GM12878 (cell line): Measurements from ENCODE around the gene ATG9A. TPM values are rescaled to one million over a fixed set of nuclear protein-coding genes. Genes with fewer than 3 reads are reported as not detected.

Experiments
- ATAC-seq: fragments of 200-7000 bp; cut with Tn5 transposase; 3 replicates; pipeline ENCODE4 v1.9.1; 2020; ENCODE audit warnings: mild to moderate bottlenecking, moderate library complexity
- BruUV-seq: library from RNA; stranded (reverse); fragments of 400-500 nt; replicated peaks from 2 replicates; lab custom pipeline; 2021; lab: Mats Ljungman, UMichigan
- CTCF ChIA-PET: fragments of 300-600 bp; sonication (Branson Sonifier 250); formaldehyde crosslinking; extraction: SDS; loops from one replicate; lab custom pipeline; 2021; ENCODE audit warnings: inconsistent platforms; lab: Yijun Ruan, JAX
- POLR2A ChIA-PET: fragments of 350-600 bp; formaldehyde crosslinking; extraction: SDS; loops from one replicate; lab custom pipeline; 2021; ENCODE audit warnings: inconsistent platforms; lab: Charles Lee
- RAD21 ChIA-PET: fragments of 300-600 bp; sonication (Branson Sonifier 250); formaldehyde crosslinking; loops from one replicate; lab custom pipeline; 2023; ENCODE audit warnings: antibody characterized with exemption; ENCODE audit not compliant: unreplicated experiment; lab: Charles Lee
- SMC1A ChIA-PET: fragments of 300-600 bp; sonication (Branson Sonifier 250); formaldehyde crosslinking; loops from one replicate; lab custom pipeline; 2023; ENCODE audit not compliant: unreplicated experiment, uncharacterized antibody; lab: Charles Lee
- DNase-seq: peaks from one replicate; pipeline ENCODE4 v3.0.0-alpha.2; 2011; ENCODE audit warnings: low read depth, low spot score
- FAIRE-seq: peaks from 3 replicates; lab custom pipeline; 2011; peaks lifted over from hg19 to GRCh38; lab: Jason Lieb, UNC
- H2AFZ ChIP-seq: 2 replicates; pipeline ENCODE4 v1.6.0; 2011; ENCODE audit warnings: low read depth, low read length, control low read depth; ENCODE audit not compliant: control insufficient read depth
- H3K27ac ChIP-seq: 2 replicates; pipeline ENCODE4 v1.5.1; 2011; ENCODE audit warnings: control low read depth; ENCODE audit not compliant: control insufficient read depth, insufficient read depth
- H3K27me3 ChIP-seq, 2 experiments: replicated peaks in 1 of 2; 2 replicates each; pipeline versions ENCODE4 v1.6.0 to v1.6.1; 2011; ENCODE audit warnings: low read length in 1 of 2; ENCODE audit not compliant: control insufficient read depth in 2 of 2, insufficient read depth in 2 of 2
- H3K36me3 ChIP-seq, 2 experiments: 2 replicates each; pipeline ENCODE4 v1.5.1; 2011; ENCODE audit warnings: low read length in 1 of 2; ENCODE audit not compliant: control insufficient read depth in 2 of 2, insufficient read depth in 2 of 2
- H3K4me1 ChIP-seq: 2 replicates; pipeline ENCODE4 v1.6.1; 2011; ENCODE audit warnings: mild to moderate bottlenecking, low read length, moderate library complexity, mixed read lengths; ENCODE audit not compliant: control insufficient read depth, insufficient read depth
- H3K4me2 ChIP-seq: 2 replicates; pipeline ENCODE4 v1.6.0; 2011; ENCODE audit warnings: control low read depth; ENCODE audit not compliant: control insufficient read depth, insufficient read depth
- H3K4me3 ChIP-seq: fragments of 200-600 bp; sonication (generic); 2 replicates; pipeline ENCODE4 v1.5.1; 2016
- H3K79me2 ChIP-seq: 2 replicates; pipeline ENCODE4 v1.6.0; 2011; ENCODE audit warnings: low read length; ENCODE audit not compliant: control insufficient read depth, insufficient read depth
- H3K9ac ChIP-seq: 2 replicates; pipeline ENCODE4 v1.8.0; 2011; ENCODE audit warnings: low read length, control low read depth, mixed read lengths; ENCODE audit not compliant: control insufficient read depth, insufficient read depth
- H3K9me3 ChIP-seq: replicated peaks from 3 replicates; pipeline ENCODE4 v1.5.1; 2011; ENCODE audit warnings: mild to moderate bottlenecking, low read length; ENCODE audit not compliant: control insufficient read depth, insufficient read depth
- H4K20me1 ChIP-seq: 2 replicates; pipeline ENCODE4 v1.6.0; 2011; ENCODE audit not compliant: control insufficient read depth, insufficient read depth
- BACH1 ChIP-seq: fragments of 450-650 bp; IDR thresholded peaks from 2 replicates; pipeline ENCODE4 v1.6.1; 2017; ENCODE audit warnings: mild to moderate bottlenecking, borderline replicate concordance
- POLR2AphosphoS5 ChIP-seq: IDR thresholded peaks from 2 replicates; pipeline ENCODE4 v1.6.1; 2011; ENCODE audit warnings: mild to moderate bottlenecking, low read length, inconsistent platforms
- ZNF217 ChIP-seq: fragments of 450-650 bp; IDR thresholded peaks from 2 replicates; pipeline ENCODE4 v1.6.1; 2017; ENCODE audit warnings: antibody characterized with exemption, mild to moderate bottlenecking
- ZNF384 ChIP-seq: IDR thresholded peaks from 2 replicates; pipeline ENCODE4 v1.6.1; 2012; ENCODE audit warnings: low read depth, mild to moderate bottlenecking, low read length, improper control_type of control experiment, borderline replicate concordance
- ZNF622 ChIP-seq: fragments of 450-650 bp; IDR thresholded peaks from 2 replicates; pipeline ENCODE4 v1.6.1; 2017; ENCODE audit warnings: mild to moderate bottlenecking, inconsistent platforms
- WGBS: methylation state at CpG from one replicate; pipeline ENCODE4 v1.1.6; 2016; ENCODE audit warnings: low lambda C conversion rate; ENCODE audit not compliant: insufficient replicate concordance, insufficient coverage; ENCODE audit errors: missing lambda C conversion rate; 5-methylcytosine and 5-hydroxymethylcytosine counted together
- in situ Hi-C: fragments of 300-500 bp; cut with MboI; formaldehyde crosslinking; loops from 9 replicates; pipeline ENCODE4 v1.14.3; 2018; ENCODE audit warnings: mixed read lengths
- intact Hi-C: fragments of 100-400 bp; cut with micrococcal nuclease; formaldehyde crosslinking; loops from one replicate; pipeline ENCODE4 v1.14.2; 2022; ENCODE audit not compliant: unreplicated experiment
- polyA plus RNA-seq, 11 experiments: library from polyadenylated mRNA; depleted of rRNA in 4 of 11; unstranded in 6 of 11; stranded (reverse) in 5 of 11; fragments of >200 nt; fragmentation: Nextera tagmentation in 4 of 11; fragmentation: Illumina TruSeq in 1 of 11; extraction: Ambion mirVana in 4 of 11; extraction: Trizol in 1 of 11; gene quantifications; 1 replicate in 1 of 11; 2 replicates in 10 of 11; pipeline versions ENCODE4 v1.2.1 to v1.2.3, GENCODE V29; 2011 to 2016; ENCODE audit warnings: inconsistent platforms in 2 of 11, missing spikeins in 2 of 11, low read depth in 1 of 11
- total RNA-seq, 4 experiments: library from RNA; depleted of rRNA in 3 of 4; stranded (reverse); fragments of >200 nt in 3 of 4; fragmentation: Illumina TruSeq in 1 of 4; extraction: Trizol in 1 of 4; gene quantifications; 2 replicates each; pipeline versions ENCODE4 v1.2.1 to v1.2.3, GENCODE V29; 2013 to 2021
- TF ChIP-seq, protein P1 (sequence below): IDR thresholded peaks from 2 replicates; pipeline ENCODE4 v1.6.1; 2012; ENCODE audit warnings: low read depth, low read length, improper control_type of control experiment
- TF ChIP-seq, protein P2 (sequence below): IDR thresholded peaks from 2 replicates; pipeline ENCODE4 v1.6.1; 2011; ENCODE audit warnings: borderline replicate concordance, low read depth, mild to moderate bottlenecking, moderate library complexity, low read length; ENCODE audit not compliant: insufficient read depth, poor library complexity, severe bottlenecking

The ATG9A gene
- total and polyA plus RNA-seq, 10 of the 15 experiments (the other 5 are each of a cell fraction or from before 2014, with no cell fraction given), result 0.16 to 37.5 (median 14.6) TPM; not detected in 1

GRCh38 chr2:219234331-219234730 is 4.9 kb upstream of the ATG9A start:
- in situ Hi-C loops, result no loop called here
- H3K4me1 ChIP-seq, result no peaks in the 10 kb centered on the region
- no TSS peak for BruUV-seq
- FAIRE-seq (no peak), DNase-seq (no peak), ATAC-seq (no peak)
- ChIA-PET POLR2A (interaction anchor here (0.7 to 1.4 kb wide), 2 partner anchors 10 to 18 kb away, joined by 4 read pairs; partner anchors contain the start of genes GLB1L, STK16 and TUBA4B), SMC1A (interaction anchor here (1.0 kb wide), 1 partner anchor 10 kb away, joined by 3 read pairs; no protein-coding TSS in a partner anchor), RAD21 (no interaction called here), CTCF (no interaction called here)
- intact Hi-C loops, result no loop called here
- no peak for TF ChIP-seq ZNF384
- TF ChIP-seq ZNF217, result no peak
- TF ChIP-seq, protein P1, sequence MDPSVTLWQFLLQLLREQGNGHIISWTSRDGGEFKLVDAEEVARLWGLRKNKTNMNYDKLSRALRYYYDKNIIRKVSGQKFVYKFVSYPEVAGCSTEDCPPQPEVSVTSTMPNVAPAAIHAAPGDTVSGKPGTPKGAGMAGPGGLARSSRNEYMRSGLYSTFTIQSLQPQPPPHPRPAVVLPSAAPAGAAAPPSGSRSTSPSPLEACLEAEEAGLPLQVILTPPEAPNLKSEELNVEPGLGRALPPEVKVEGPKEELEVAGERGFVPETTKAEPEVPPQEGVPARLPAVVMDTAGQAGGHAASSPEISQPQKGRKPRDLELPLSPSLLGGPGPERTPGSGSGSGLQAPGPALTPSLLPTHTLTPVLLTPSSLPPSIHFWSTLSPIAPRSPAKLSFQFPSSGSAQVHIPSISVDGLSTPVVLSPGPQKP, result no peak
- TF ChIP-seq, protein P2, sequence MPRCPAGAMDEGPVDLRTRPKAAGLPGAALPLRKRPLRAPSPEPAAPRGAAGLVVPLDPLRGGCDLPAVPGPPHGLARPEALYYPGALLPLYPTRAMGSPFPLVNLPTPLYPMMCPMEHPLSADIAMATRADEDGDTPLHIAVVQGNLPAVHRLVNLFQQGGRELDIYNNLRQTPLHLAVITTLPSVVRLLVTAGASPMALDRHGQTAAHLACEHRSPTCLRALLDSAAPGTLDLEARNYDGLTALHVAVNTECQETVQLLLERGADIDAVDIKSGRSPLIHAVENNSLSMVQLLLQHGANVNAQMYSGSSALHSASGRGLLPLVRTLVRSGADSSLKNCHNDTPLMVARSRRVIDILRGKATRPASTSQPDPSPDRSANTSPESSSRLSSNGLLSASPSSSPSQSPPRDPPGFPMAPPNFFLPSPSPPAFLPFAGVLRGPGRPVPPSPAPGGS, result no peak
- TF ChIP-seq BACH1, result no peak
- TF ChIP-seq POLR2AphosphoS5, result no peak
- TF ChIP-seq ZNF622, result no peak
- H3K9ac ChIP-seq, result no peak overlapping the region
- 96% methylated on average over 3 of the region's 3 CpGs for WGBS
- no peaks in the 10 kb centered on the region for H4K20me1 ChIP-seq
- H3K4me3 ChIP-seq, result no peak overlapping the region
- no peaks in the 10 kb centered on the region for H3K9me3 ChIP-seq
- H3K4me2 ChIP-seq, result no peak overlapping the region
- no peak overlapping the region for H2AFZ ChIP-seq
- peaks cover 26% of the 10 kb centered on the region for H3K79me2 ChIP-seq
- H3K36me3 ChIP-seq, result peaks cover 15 to 54% of the 10 kb centered on the region in 2 experiments
- H3K27me3 ChIP-seq, result no peaks in the 10 kb centered on the region
- no peak overlapping the region for H3K27ac ChIP-seq
